NCI-H2196 (cell line): ENCODE results near the gene CCDC78.

Experiments used
- DNase-seq: peaks from one replicate; lab custom pipeline; 2025; ENCODE audit not compliant: unreplicated experiment; lab: John Stamatoyannopoulos, UW

CCDC78 gene

GRCh38 chr16:680967-681745 lies 45.1 kb downstream of the CCDC78 start:
- DNase-seq: peak; percentile 38

GRCh38 chr16:680625-680945 lies 45.7 kb downstream of the CCDC78 start:
- no peak for DNase-seq

DNA sequence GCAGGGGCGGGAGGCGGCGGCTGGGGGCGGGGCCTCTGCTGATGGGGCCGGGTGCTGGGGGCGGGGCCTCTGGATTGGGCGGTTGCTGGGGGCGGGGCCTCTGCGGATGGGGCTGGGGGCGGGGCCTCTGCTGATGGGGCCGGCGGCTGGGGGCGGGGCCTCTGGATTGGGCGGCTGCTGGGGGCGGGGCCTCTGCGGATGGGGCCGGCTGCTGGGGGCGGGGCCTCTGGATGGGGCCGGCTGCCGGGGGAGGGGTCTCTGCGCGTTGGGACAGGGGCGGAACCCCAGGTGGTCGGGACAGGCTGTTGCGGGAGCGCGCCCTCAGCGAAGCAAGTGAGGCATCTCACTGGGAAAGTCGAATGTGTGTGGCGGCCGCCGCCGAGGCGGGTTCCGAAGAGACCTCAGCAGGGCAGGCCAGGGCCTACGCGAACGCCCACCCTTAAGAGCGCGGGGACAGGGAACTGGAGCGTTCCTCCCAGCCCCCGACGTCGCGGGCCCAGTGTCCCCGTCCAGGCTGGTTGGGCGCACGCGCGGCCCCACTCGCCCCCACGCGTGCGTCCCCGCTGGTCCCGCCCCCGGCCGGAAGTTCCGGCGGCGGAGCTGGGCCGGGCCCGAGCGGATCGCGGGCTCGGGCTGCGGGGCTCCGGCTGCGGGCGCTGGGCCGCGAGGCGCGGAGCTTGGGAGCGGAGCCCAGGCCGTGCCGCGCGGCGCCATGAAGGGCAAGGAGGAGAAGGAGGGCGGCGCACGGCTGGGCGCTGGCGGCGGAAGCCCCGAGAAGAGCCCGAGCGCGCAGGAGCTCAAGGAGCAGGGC lies 46.2 kb downstream of the CCDC78 start, which contains the start of gene STUB1:
STUB1 (plus strand) TSS at position 597 of the 811 bp plus-strand sequence; CDS start at position 713, 116 bp downstream.
- DNase-seq: peak; percentile 86

DNA sequence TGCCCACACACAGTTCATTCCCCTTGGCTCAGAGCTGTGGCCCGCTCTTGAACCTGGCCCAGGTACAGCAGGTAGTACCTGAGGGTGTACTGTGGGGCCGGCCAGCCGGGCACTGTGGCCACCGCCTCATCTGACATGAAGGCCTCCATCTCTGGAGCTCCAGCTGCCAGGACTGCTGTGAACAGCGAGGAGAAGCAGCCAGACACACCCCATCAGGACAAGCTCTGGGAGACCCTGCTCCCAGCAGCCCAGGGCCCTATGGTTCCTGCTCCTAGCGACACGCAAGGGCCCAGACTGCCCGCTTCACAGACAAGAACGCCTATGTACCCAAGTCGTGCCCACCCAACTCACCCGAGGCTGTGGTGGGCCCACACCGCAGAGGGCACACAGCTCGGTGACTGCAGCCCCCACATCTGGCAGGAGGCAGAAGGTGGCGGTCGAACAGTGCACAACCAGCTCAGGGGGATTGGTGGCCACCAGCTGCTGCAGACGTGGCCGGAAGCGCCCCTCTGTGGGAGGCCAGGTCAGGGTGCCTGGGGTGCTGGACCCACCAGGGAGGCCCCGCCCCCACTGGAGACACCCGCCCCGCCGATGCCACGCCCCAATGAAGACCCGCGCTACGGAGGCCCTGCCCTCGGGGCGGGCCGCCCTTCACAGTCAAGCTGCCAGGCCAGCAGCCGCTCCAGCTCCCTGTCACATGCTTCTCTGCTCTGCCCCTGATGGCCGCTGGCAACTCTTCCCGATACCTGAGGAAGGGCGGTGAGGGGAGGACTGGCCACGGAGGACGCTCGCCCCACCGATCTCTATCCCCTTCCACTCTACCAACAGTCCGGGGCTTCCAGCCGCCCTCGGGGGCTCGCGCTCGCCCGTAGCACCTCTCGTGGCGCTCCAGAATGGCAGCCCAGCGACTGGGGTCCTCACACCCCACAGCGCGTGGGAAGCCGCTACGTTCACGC lies 47.1 kb downstream of the CCDC78 start:
- DNase-seq: peak; percentile 91

GRCh38 chr16:678209-678857 lies 47.9 kb downstream of the CCDC78 start:
- DNase-seq: peak; percentile 46

- peak; percentile 56 for DNase-seq
These were observed 48.7 kb downstream of the CCDC78 start for GRCh38 chr16:677316-678190.

DNA sequence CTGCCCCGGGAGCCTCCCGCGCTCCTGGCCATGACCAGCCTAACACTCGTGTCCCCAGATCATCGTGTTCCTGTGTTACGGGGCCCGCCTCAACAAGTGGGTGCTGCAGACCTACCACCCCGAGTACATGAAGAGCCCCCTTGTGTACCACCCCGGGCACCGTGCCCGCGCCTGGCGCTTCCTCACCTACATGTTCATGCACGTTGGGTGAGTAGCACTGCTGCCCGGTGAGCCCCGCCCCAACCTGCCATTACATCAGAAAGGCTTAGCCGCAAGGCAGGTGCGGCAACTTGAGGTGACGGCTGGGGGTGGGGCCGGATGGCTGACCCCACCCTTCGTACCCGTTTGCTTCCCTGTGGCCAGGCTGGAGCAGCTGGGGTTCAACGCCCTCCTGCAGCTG lies 49.3 kb downstream of the CCDC78 start:
- peak; percentile 85 for DNase-seq

DNA sequence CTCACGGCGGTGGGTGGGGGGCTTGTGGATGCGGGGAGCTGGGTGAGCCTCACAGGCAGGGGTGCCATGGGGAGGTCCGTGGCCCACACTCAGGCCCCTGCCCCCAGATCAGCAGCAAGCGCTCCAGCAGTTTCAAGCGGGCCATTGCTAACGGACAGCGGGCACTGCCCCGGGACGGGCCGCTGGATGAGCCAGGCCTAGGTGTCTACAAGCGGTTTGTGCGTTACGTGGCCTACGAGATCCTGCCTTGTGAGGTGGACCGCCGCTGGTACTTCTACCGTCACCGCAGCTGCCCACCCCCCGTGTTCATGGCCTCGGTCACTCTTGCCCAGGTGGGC lies 49.7 kb downstream of the CCDC78 start:
- no peak for DNase-seq

GRCh38 chr16:675884-676564 lies 50.2 kb downstream of the CCDC78 start:
- DNase-seq: no peak

DNA sequence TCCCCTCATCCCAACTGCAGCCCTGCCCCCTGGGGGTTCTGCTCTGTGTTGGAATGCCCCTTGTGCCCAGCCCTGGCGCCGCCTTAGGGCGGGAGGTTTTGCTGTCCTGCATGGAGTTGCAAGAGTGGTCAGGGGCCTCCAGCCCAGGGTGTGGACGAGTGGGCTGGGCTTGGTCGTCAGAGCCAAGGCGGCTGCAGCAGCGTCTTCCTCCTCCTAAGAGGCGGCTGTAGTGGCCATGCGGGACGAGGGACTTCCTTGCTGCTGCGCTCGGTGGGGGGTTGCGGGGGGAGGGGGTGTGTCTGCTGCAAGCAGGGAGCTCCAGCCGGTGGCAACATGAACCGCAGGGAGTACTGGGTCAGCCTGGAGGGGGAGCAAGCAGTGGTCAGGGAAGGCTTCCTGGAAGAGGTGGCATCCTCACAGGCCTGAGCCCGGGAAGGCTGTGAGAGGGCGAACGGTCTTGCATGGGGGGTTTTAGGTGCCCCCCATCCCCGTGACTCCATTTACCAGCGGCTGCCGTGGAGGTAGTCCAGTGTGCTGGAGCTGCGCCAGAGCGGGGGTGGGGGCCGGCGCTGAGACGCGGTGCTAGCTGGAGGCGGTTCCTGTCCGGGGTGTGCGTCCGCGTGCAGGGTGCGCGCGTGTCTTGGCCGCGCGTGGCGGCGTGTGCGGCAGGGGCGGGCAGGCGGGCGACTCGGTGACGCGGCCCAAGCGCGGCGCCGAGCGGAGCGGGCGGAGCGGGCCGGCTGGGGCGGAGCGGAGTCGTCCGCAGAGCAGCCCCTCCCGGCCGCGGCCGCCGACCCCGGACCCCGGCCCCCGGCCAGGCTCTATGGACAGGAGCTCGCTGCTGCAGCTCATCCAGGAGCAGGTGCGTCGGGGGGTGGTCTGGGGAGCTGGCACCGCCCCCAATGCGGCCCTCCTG lies 51.0 kb downstream of the CCDC78 start, which contains the start of gene RHBDL1:
RHBDL1 (plus strand) TSS at position 704 of the 916 bp plus-strand sequence; CDS start at position 824, 120 bp downstream.
- no peak for DNase-seq

DNA sequence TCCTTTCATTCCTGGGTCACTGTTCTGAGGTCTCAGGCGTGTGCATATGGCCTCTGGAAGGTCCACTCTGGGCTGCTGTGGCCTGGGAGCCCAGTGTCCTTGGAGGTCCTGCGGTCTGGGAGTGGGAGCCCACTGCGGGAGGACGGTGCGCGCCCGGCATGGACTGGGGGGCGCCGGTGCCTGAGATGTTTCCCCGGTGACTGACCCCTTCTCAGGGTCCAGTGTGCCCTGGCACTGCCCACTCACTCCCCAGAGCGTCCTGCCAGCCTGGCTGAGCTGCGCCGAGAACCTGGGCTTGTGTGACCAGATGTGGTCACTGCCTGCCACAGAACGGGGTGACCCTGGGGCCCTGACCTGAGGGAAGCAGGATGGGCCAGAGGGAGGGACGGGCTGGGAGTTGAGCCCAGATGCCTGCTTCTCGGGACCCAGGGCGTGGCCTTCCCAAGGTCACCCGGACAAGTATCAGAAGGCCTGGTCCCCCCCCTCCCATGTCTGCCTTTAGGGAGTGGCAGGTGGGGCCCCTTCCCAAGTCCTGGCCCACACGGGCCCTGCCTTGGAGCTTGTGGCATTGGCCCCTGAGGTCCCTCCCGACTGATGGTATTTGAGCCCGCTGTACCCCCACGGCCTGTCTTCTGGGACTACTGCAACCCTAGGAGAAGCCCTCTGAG lies 51.9 kb downstream of the CCDC78 start:
- no peak for DNase-seq

- DNase-seq: no peak
These were observed 52.7 kb downstream of the CCDC78 start for GRCh38 chr16:673399-673991.

GRCh38 chr16:672851-673250 lies 53.4 kb downstream of the CCDC78 start:
- DNase-seq: no peak
